ENCODE data around the gene TIMMDC1.

DNA sequence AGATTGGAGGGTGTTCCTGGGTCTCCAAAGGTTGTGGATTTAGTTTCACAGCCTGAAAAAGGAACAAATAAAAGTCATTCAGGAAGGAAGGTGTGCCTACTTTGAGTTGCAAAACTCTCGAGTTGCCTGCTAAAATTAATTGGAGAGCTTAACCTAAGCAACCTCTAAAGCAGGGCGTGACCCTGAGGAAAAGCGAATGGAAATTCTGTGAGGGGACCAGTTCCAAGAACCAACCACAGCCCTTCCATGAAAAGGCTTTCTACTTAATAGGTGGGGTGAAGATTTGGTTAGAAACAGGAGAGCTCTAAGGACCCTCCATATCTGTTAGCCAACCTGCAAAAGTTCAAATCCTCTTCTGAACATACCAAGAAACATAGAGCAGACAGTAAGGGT, 59.5 kb downstream of the TIMMDC1 start:
- TF ChIP-seq POLR2A (IDR thresholded peaks at IDR 0.05) = no peak
- TF ChIP-seq, protein P1, sequence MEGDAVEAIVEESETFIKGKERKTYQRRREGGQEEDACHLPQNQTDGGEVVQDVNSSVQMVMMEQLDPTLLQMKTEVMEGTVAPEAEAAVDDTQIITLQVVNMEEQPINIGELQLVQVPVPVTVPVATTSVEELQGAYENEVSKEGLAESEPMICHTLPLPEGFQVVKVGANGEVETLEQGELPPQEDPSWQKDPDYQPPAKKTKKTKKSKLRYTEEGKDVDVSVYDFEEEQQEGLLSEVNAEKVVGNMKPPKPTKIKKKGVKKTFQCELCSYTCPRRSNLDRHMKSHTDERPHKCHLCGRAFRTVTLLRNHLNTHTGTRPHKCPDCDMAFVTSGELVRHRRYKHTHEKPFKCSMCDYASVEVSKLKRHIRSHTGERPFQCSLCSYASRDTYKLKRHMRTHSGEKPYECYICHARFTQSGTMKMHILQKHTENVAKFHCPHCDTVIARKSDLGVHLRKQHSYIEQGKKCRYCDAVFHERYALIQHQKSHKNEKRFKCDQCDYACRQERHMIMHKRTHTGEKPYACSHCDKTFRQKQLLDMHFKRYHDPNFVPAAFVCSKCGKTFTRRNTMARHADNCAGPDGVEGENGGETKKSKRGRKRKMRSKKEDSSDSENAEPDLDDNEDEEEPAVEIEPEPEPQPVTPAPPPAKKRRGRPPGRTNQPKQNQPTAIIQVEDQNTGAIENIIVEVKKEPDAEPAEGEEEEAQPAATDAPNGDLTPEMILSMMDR (IDR thresholded peaks at IDR 0.05) = no peak
